GM23338 (cell line): ENCODE measurements around the gene PSMB8. TPM values are rescaled to one million over a fixed set of nuclear protein-coding genes. Genes with fewer than 3 reads are reported as not detected.

Experiments
- ATAC-seq: fragments of 200-7000 bp; cut with Tn5 transposase; 3 replicates; pipeline ENCODE4 v1.9.1; 2020
- DNase-seq: peaks from one replicate; pipeline ENCODE4 v3.0.0-alpha.2; 2015; ENCODE audit warnings: low spot score
- H2AFZ ChIP-seq: fragments of 200-600 bp; sonication (generic); 2 replicates; pipeline ENCODE4 v1.8.0; 2016; ENCODE audit warnings: antibody characterized with exemption, mild to moderate bottlenecking, moderate library complexity
- H3F3A ChIP-seq: fragments of 200-600 bp; sonication (generic); replicated peaks from 2 replicates; pipeline ENCODE4 v1.8.0; 2017; ENCODE audit warnings: antibody characterized with exemption, mixed run types, low read depth
- H3K27ac ChIP-seq: fragments of 200-600 bp; sonication (generic); 2 replicates; pipeline ENCODE4 v1.6.1; 2016; ENCODE audit warnings: low read depth
- H3K27me3 ChIP-seq: fragments of 200-600 bp; sonication (generic); 2 replicates; pipeline ENCODE4 v1.8.0; 2016; ENCODE audit warnings: mild to moderate bottlenecking, mixed run types, moderate library complexity; ENCODE audit not compliant: insufficient read depth
- H3K36me3 ChIP-seq: fragments of 200-600 bp; sonication (generic); 2 replicates; pipeline ENCODE4 v1.8.0; 2016; ENCODE audit warnings: mild to moderate bottlenecking; ENCODE audit not compliant: insufficient read depth
- H3K4me1 ChIP-seq: fragments of 200-600 bp; sonication (generic); 2 replicates; pipeline ENCODE4 v1.8.0; 2016; ENCODE audit warnings: mild to moderate bottlenecking, moderate library complexity; ENCODE audit not compliant: insufficient read depth
- H3K4me2 ChIP-seq: fragments of 200-600 bp; sonication (generic); 2 replicates; pipeline ENCODE4 v1.7.1; 2017; ENCODE audit warnings: mixed run types
- H3K4me3 ChIP-seq: fragments of 200-600 bp; sonication (generic); 2 replicates; pipeline ENCODE4 v1.6.1; 2016; ENCODE audit warnings: mixed run types
- H3K79me2 ChIP-seq: fragments of 200-600 bp; sonication (generic); replicated peaks from 2 replicates; pipeline ENCODE4 v1.8.0; 2017; ENCODE audit warnings: mild to moderate bottlenecking; ENCODE audit not compliant: insufficient read depth
- H3K9me2 ChIP-seq: fragments of 200-600 bp; sonication (generic); 2 replicates; pipeline ENCODE4 v1.8.0; 2017; ENCODE audit not compliant: insufficient read depth
- H4K20me1 ChIP-seq: fragments of 200-600 bp; sonication (generic); replicated peaks from 2 replicates; pipeline ENCODE4 v1.8.0; 2017; ENCODE audit warnings: mild to moderate bottlenecking; ENCODE audit not compliant: insufficient read depth
- H3K27ac Mint-ChIP-seq: 2 replicates; pipeline ENCODE4 v1.8.0; 2020; ENCODE audit warnings: inconsistent platforms, mild to moderate bottlenecking, moderate library complexity, mixed read lengths
- H3K27me3 Mint-ChIP-seq: 3 replicates; pipeline ENCODE4 v1.8.0; 2022; ENCODE audit warnings: low read depth, mild to moderate bottlenecking, moderate library complexity, mixed read lengths, inconsistent platforms; ENCODE audit not compliant: insufficient read depth, poor library complexity
- H3K36me3 Mint-ChIP-seq: 3 replicates; pipeline ENCODE4 v1.8.0; 2021; ENCODE audit warnings: low read depth, mild to moderate bottlenecking, inconsistent platforms, moderate library complexity, mixed read lengths
- H3K4me1 Mint-ChIP-seq: 3 replicates; pipeline ENCODE4 v1.8.0; 2020; ENCODE audit warnings: mild to moderate bottlenecking, inconsistent platforms, mixed read lengths
- H3K4me3 Mint-ChIP-seq: 3 replicates; pipeline ENCODE4 v1.8.0; 2021; ENCODE audit warnings: moderate library complexity, mild to moderate bottlenecking, inconsistent platforms, mixed read lengths
- H3K9me3 Mint-ChIP-seq: 3 replicates; pipeline ENCODE4 v1.8.0; 2020; ENCODE audit warnings: moderate library complexity, mild to moderate bottlenecking, inconsistent platforms, mixed read lengths
- CREB1 ChIP-seq: fragments of 250-450 bp; sonication (Bioruptor Pico); IDR thresholded peaks from 2 replicates; pipeline ENCODE4 v1.5.0; 2020; ENCODE audit warnings: low read depth, mild to moderate bottlenecking, moderate library complexity
- CTCF ChIP-seq, 2 experiments: fragments of 200-600 bp in 1 of 2; sonication (generic) in 1 of 2; conservative IDR thresholded peaks; 2 replicates each; pipeline versions ENCODE4 v1.5.1 to v1.6.1; 2016 to 2017; ENCODE audit warnings: antibody characterized with exemption in 2 of 2, low read depth in 2 of 2, mild to moderate bottlenecking in 2 of 2, moderate library complexity in 1 of 2
- EZH2 ChIP-seq: fragments of 200-600 bp; sonication (generic); IDR thresholded peaks from one replicate; pipeline ENCODE4 v1.8.0; 2017; ENCODE audit warnings: antibody characterized with exemption, mild to moderate bottlenecking, low read depth; ENCODE audit not compliant: unreplicated experiment
- EZH2phosphoT487 ChIP-seq: fragments of 200-600 bp; sonication (generic); IDR thresholded peaks from one replicate; pipeline ENCODE4 v1.8.1; 2018; ENCODE audit warnings: antibody characterized with exemption; ENCODE audit not compliant: unreplicated experiment
- JUNB ChIP-seq: IDR thresholded peaks from one replicate; pipeline ENCODE4 v1.6.1; 2016; ENCODE audit warnings: antibody characterized with exemption; ENCODE audit not compliant: unreplicated experiment
- NANOG ChIP-seq: IDR thresholded peaks from 2 replicates; pipeline ENCODE4 v1.6.1; 2016; ENCODE audit warnings: antibody characterized with exemption, borderline replicate concordance
- POLR2AphosphoS5 ChIP-seq: IDR thresholded peaks from 2 replicates; pipeline ENCODE4 v1.6.1; 2016; ENCODE audit warnings: antibody characterized with exemption, low read depth
- STAT1 ChIP-seq: IDR thresholded peaks from one replicate; pipeline ENCODE4 v1.6.1; 2016; ENCODE audit warnings: antibody characterized with exemption; ENCODE audit not compliant: unreplicated experiment
- ZNF114 ChIP-seq: fragments of 250-450 bp; sonication (Bioruptor Pico); IDR thresholded peaks from 2 replicates; pipeline ENCODE4 v1.5.0; 2020; ENCODE audit warnings: mild to moderate bottlenecking, moderate library complexity
- ZNF331 ChIP-seq: fragments of 250-450 bp; sonication (Bioruptor Pico); IDR thresholded peaks from 2 replicates; pipeline ENCODE4 v1.5.0; 2020; ENCODE audit warnings: low read depth, mild to moderate bottlenecking, moderate library complexity
- polyA plus RNA-seq: library from polyadenylated mRNA; unstranded; fragments of >200 nt; fragmentation: Nextera tagmentation; extraction: Ambion mirVana; gene quantifications from 2 replicates; pipeline ENCODE4 v1.2.1, GENCODE V29; 2016
- total RNA-seq: library from RNA; depleted of rRNA; stranded (reverse); fragments of >200 nt; shearing (Covaris generic); gene quantifications from 2 replicates; pipeline ENCODE4 v1.2.3, GENCODE V29; 2014
- TF ChIP-seq, protein P1 (sequence below): fragments of 250-450 bp; sonication (Bioruptor Pico); IDR thresholded peaks from 2 replicates; pipeline ENCODE4 v1.5.0; 2020; ENCODE audit warnings: mild to moderate bottlenecking, moderate library complexity
- TF ChIP-seq, protein P2 (sequence below): IDR thresholded peaks from 2 replicates; pipeline ENCODE4 v1.6.1; 2016; ENCODE audit warnings: antibody characterized with exemption
- TF ChIP-seq, protein P3 (sequence below): IDR thresholded peaks from one replicate; pipeline ENCODE4 v1.6.1; 2018; ENCODE audit warnings: antibody characterized with exemption; ENCODE audit not compliant: unreplicated experiment

PSMB8 gene
- total and polyA plus RNA-seq, 2 experiments from 2014 or later, result 16.5 to 27.6 TPM

- no peaks in the 10 kb centered on the region for H3K9me2 ChIP-seq
- no peak overlapping the region for H3K27ac ChIP-seq
- H4K20me1 ChIP-seq, result no peaks in the 10 kb centered on the region
- no peaks in the 10 kb centered on the region for H3K36me3 ChIP-seq
- TF ChIP-seq ZNF331 (no peak), EZH2 (no peak), ZNF114 (CRISPR knock-in tag) (no peak), CTCF (conservative IDR thresholded peaks at IDR 0.05; ENCODE audit: low read depth in 2 of 2) (no peak), CREB1 (CRISPR knock-in tag) (no peak), POLR2AphosphoS5 (no peak), NANOG (no peak), STAT1 (no peak), JUNB (no peak), EZH2phosphoT487 (no peak)
- TF ChIP-seq, protein P1, sequence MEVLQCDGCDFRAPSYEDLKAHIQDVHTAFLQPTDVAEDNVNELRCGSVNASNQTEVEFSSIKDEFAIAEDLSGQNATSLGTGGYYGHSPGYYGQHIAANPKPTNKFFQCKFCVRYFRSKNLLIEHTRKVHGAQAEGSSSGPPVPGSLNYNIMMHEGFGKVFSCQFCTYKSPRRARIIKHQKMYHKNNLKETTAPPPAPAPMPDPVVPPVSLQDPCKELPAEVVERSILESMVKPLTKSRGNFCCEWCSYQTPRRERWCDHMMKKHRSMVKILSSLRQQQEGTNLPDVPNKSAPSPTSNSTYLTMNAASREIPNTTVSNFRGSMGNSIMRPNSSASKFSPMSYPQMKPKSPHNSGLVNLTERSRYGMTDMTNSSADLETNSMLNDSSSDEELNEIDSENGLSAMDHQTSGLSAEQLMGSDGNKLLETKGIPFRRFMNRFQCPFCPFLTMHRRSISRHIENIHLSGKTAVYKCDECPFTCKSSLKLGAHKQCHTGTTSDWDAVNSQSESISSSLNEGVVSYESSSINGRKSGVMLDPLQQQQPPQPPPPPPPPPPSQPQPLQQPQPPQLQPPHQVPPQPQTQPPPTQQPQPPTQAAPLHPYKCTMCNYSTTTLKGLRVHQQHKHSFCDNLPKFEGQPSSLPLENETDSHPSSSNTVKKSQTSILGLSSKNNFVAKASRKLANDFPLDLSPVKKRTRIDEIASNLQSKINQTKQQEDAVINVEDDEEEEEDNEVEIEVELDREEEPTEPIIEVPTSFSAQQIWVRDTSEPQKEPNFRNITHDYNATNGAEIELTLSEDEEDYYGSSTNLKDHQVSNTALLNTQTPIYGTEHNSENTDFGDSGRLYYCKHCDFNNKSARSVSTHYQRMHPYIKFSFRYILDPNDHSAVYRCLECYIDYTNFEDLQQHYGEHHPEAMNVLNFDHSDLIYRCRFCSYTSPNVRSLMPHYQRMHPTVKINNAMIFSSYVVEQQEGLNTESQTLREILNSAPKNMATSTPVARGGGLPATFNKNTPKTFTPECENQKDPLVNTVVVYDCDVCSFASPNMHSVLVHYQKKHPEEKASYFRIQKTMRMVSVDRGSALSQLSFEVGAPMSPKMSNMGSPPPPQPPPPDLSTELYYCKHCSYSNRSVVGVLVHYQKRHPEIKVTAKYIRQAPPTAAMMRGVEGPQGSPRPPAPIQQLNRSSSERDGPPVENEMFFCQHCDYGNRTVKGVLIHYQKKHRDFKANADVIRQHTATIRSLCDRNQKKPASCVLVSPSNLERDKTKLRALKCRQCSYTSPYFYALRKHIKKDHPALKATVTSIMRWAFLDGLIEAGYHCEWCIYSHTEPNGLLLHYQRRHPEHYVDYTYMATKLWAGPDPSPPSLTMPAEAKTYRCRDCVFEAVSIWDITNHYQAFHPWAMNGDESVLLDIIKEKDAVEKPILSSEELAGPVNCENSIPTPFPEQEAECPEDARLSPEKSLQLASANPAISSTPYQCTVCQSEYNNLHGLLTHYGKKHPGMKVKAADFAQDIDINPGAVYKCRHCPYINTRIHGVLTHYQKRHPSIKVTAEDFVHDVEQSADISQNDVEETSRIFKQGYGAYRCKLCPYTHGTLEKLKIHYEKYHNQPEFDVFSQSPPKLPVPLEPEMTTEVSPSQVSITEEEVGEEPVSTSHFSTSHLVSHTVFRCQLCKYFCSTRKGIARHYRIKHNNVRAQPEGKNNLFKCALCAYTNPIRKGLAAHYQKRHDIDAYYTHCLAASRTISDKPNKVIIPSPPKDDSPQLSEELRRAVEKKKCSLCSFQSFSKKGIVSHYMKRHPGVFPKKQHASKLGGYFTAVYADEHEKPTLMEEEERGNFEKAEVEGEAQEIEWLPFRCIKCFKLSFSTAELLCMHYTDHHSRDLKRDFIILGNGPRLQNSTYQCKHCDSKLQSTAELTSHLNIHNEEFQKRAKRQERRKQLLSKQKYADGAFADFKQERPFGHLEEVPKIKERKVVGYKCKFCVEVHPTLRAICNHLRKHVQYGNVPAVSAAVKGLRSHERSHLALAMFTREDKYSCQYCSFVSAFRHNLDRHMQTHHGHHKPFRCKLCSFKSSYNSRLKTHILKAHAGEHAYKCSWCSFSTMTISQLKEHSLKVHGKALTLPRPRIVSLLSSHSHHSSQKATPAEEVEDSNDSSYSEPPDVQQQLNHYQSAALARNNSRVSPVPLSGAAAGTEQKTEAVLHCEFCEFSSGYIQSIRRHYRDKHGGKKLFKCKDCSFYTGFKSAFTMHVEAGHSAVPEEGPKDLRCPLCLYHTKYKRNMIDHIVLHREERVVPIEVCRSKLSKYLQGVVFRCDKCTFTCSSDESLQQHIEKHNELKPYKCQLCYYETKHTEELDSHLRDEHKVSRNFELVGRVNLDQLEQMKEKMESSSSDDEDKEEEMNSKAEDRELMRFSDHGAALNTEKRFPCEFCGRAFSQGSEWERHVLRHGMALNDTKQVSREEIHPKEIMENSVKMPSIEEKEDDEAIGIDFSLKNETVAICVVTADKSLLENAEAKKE (CRISPR knock-in tag), result no peak
- TF ChIP-seq, protein P2, sequence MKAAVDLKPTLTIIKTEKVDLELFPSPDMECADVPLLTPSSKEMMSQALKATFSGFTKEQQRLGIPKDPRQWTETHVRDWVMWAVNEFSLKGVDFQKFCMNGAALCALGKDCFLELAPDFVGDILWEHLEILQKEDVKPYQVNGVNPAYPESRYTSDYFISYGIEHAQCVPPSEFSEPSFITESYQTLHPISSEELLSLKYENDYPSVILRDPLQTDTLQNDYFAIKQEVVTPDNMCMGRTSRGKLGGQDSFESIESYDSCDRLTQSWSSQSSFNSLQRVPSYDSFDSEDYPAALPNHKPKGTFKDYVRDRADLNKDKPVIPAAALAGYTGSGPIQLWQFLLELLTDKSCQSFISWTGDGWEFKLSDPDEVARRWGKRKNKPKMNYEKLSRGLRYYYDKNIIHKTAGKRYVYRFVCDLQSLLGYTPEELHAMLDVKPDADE, result no peak
- TF ChIP-seq, protein P3, sequence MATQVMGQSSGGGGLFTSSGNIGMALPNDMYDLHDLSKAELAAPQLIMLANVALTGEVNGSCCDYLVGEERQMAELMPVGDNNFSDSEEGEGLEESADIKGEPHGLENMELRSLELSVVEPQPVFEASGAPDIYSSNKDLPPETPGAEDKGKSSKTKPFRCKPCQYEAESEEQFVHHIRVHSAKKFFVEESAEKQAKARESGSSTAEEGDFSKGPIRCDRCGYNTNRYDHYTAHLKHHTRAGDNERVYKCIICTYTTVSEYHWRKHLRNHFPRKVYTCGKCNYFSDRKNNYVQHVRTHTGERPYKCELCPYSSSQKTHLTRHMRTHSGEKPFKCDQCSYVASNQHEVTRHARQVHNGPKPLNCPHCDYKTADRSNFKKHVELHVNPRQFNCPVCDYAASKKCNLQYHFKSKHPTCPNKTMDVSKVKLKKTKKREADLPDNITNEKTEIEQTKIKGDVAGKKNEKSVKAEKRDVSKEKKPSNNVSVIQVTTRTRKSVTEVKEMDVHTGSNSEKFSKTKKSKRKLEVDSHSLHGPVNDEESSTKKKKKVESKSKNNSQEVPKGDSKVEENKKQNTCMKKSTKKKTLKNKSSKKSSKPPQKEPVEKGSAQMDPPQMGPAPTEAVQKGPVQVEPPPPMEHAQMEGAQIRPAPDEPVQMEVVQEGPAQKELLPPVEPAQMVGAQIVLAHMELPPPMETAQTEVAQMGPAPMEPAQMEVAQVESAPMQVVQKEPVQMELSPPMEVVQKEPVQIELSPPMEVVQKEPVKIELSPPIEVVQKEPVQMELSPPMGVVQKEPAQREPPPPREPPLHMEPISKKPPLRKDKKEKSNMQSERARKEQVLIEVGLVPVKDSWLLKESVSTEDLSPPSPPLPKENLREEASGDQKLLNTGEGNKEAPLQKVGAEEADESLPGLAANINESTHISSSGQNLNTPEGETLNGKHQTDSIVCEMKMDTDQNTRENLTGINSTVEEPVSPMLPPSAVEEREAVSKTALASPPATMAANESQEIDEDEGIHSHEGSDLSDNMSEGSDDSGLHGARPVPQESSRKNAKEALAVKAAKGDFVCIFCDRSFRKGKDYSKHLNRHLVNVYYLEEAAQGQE, result no peak
- no peaks in the 10 kb centered on the region for H3K27me3 ChIP-seq
- H3K4me2 ChIP-seq, result no peak overlapping the region
- 0 out of 2 replicates have a peak, but pooled peaks cover 4% of the 10 kb centered on the region for H3K4me1 ChIP-seq
- H3K79me2 ChIP-seq, result no peaks in the 10 kb centered on the region
- Mint-ChIP-seq H3K4me3 (no peak overlapping the region), H3K9me3 (peaks cover 12% of the 10 kb centered on the region), H3K27ac (no peak overlapping the region), H3K36me3 (peaks cover 3% of the 10 kb centered on the region), H3K4me1 (peaks cover 14% of the 10 kb centered on the region; the same call in 2 of the 3 replicates), H3K27me3 (peaks cover 7% of the 10 kb centered on the region)
- no peaks in the 10 kb centered on the region for H3F3A ChIP-seq
- ATAC-seq (no peak), DNase-seq (no peak)
- H3K4me3 ChIP-seq, result no peak overlapping the region
- no peak overlapping the region for H2AFZ ChIP-seq
Observed at GRCh38 chr6:32794510-32794909, 49.3 kb downstream of the PSMB8 start.
